ENCODE results near the gene BRCC3. TPM values are rescaled to one million over a fixed set of nuclear protein-coding genes. Genes with fewer than 3 reads are reported as not detected.

Gene BRCC3
- total RNA-seq, 2 experiments from 2014 or later: 11.9 to 25.8 TPM

- Histone ChIP-seq H3K79me2 (ENCODE audit: insufficient read depth, low read depth, low read length) (peaks cover 54% of the 10 kb centered on the region), H3K4me2 (ENCODE audit: low read length) (peak overlapping the region; percentile 90), H3K27ac (ENCODE audit: low read depth, low read length, poor library complexity, severe bottlenecking) (no peak overlapping the region), H3K36me3 (ENCODE audit: insufficient read depth, low read length) (peaks cover 17% of the 10 kb centered on the region), H3K9me3 (ENCODE audit: low read length) (no peaks in the 10 kb centered on the region), H3K9me2 (ENCODE audit: insufficient read depth, low read length) (no peaks in the 10 kb centered on the region), H3K4me1 (ENCODE audit: insufficient read depth, low read length, poor library complexity, severe bottlenecking) (peaks cover 33% of the 10 kb centered on the region), H2AFZ (ENCODE audit: low read length) (peak overlapping the region; percentile 91; the same call in 1 of the 2 replicates), H3K4me3 (ENCODE audit: low read depth, low read length, poor library complexity, severe bottlenecking) (peak overlapping the region; percentile 94), H4K20me1 (ENCODE audit: insufficient read depth, low read length) (no peaks in the 10 kb centered on the region)
- ChIA-PET CTCF (ENCODE audit: unreplicated experiment) (no interaction called here), POLR2A (interaction anchor here (0.7 kb wide), 1 partner anchor 47 kb away, joined by 3 read pairs; the partner anchor contains the start of gene F8)
- no TSS peak for BruUV-seq (replicated peaks)
- TF ChIP-seq CTCF (conservative IDR thresholded peaks at IDR 0.05; ENCODE audit: low read length): no peak
- no peak for TF ChIP-seq EZH2phosphoT487 (IDR thresholded peaks at IDR 0.05; ENCODE audit: borderline replicate concordance, low read depth, low read length)
- intact Hi-C loops (cut with micrococcal nuclease; ENCODE audit: unreplicated experiment): no loop called here
- DNase-seq (ENCODE audit: low spot score): no peak
Observed at GRCh38 chrX:155069414-155069813, 1.9 kb upstream of the BRCC3 start.

GRCh38 chrX:155070038-155070437 is 1.3 kb upstream of the BRCC3 start:
- DNase-seq (ENCODE audit: low spot score): peak; percentile 8
- Histone ChIP-seq H3K9me3 (ENCODE audit: low read length) (no peaks in the 10 kb centered on the region), H3K9me2 (ENCODE audit: insufficient read depth, low read length) (no peaks in the 10 kb centered on the region), H3K79me2 (ENCODE audit: insufficient read depth, low read depth, low read length) (peaks cover 58% of the 10 kb centered on the region), H2AFZ (ENCODE audit: low read length) (peak overlapping the region; percentile 91; the same call in 1 of the 2 replicates), H4K20me1 (ENCODE audit: insufficient read depth, low read length) (no peaks in the 10 kb centered on the region), H3K4me1 (ENCODE audit: insufficient read depth, low read length, poor library complexity, severe bottlenecking) (peaks cover 33% of the 10 kb centered on the region), H3K36me3 (ENCODE audit: insufficient read depth, low read length) (peaks cover 23% of the 10 kb centered on the region), H3K27ac (ENCODE audit: low read depth, low read length, poor library complexity, severe bottlenecking) (peak overlapping the region; percentile 81), H3K4me2 (ENCODE audit: low read length) (peak overlapping the region; percentile 90), H3K4me3 (ENCODE audit: low read depth, low read length, poor library complexity, severe bottlenecking) (peak overlapping the region; percentile 94)
- TSS peak; percentile 74 for BruUV-seq (replicated peaks)
- ChIA-PET POLR2A (interaction anchor here (0.7 to 1.1 kb wide), 3 partner anchors 8 to 47 kb away, joined by 3 to 4 read pairs (median 3); partner anchors contain the start of genes F8 and FUNDC2), CTCF (ENCODE audit: unreplicated experiment) (interaction anchor here (1.0 kb wide), 1 partner anchor 17 kb away, joined by 3 read pairs; no protein-coding TSS in a partner anchor)
- intact Hi-C loops (cut with micrococcal nuclease; ENCODE audit: unreplicated experiment): no loop called here
- TF ChIP-seq EZH2phosphoT487 (IDR thresholded peaks at IDR 0.05; ENCODE audit: borderline replicate concordance, low read depth, low read length): no peak
- TF ChIP-seq CTCF (conservative IDR thresholded peaks at IDR 0.05; ENCODE audit: low read length): no peak

- intact Hi-C loops (cut with micrococcal nuclease; ENCODE audit: unreplicated experiment): no loop called here
- H3K4me2 ChIP-seq (ENCODE audit: low read length): peak overlapping the region; percentile 90
- H3K9me2 ChIP-seq (ENCODE audit: insufficient read depth, low read length): no peaks in the 10 kb centered on the region
- BruUV-seq (replicated peaks): no TSS peak
- TF ChIP-seq CTCF (conservative IDR thresholded peaks at IDR 0.05; ENCODE audit: low read length): no peak
- no peak for TF ChIP-seq EZH2phosphoT487 (IDR thresholded peaks at IDR 0.05; ENCODE audit: borderline replicate concordance, low read depth, low read length)
- CTCF ChIA-PET (ENCODE audit: unreplicated experiment): interaction anchor here (1.0 kb wide), 1 partner anchor 17 kb away, joined by 3 read pairs; no protein-coding TSS in a partner anchor
- H3K9me3 ChIP-seq (ENCODE audit: low read length): no peaks in the 10 kb centered on the region
- peaks cover 28% of the 10 kb centered on the region for H3K36me3 ChIP-seq (ENCODE audit: insufficient read depth, low read length)
- no peak for DNase-seq (ENCODE audit: low spot score)
- peak overlapping the region; percentile 94 for H3K4me3 ChIP-seq (ENCODE audit: low read depth, low read length, poor library complexity, severe bottlenecking)
- H2AFZ ChIP-seq (ENCODE audit: low read length): peak overlapping the region; percentile 91
- peaks cover 33% of the 10 kb centered on the region for H3K4me1 ChIP-seq (ENCODE audit: insufficient read depth, low read length, poor library complexity, severe bottlenecking)
- peaks cover 58% of the 10 kb centered on the region for H3K79me2 ChIP-seq (ENCODE audit: insufficient read depth, low read depth, low read length)
- POLR2A ChIA-PET: interaction anchor here (0.7 to 1.1 kb wide), 2 partner anchors 8 to 44 kb away, joined by 3 to 4 read pairs; partner anchors contain the start of gene FUNDC2
- H4K20me1 ChIP-seq (ENCODE audit: insufficient read depth, low read length): no peaks in the 10 kb centered on the region
- H3K27ac ChIP-seq (ENCODE audit: low read depth, low read length, poor library complexity, severe bottlenecking): peak overlapping the region; percentile 81
Observed at GRCh38 chrX:155070663-155070974, 689 bp upstream of the BRCC3 start.
